Lower leg skin (tissue), 4 donors: Measurements from ENCODE around the gene DLGAP1. TPM values are rescaled to one million over a fixed set of nuclear protein-coding genes. Genes with fewer than 3 reads are reported as not detected.
A peak's percentile ranks its signal among the peaks of the same experiment; 100 is the strongest.

ENCODE experiments used
- DNase-seq, 2 donors: peaks; one replicate each; pipeline ENCODE4 v3.0.0-alpha.2; 2019; ENCODE audit warnings: low spot score in 2 of 2
- H3K4me3 ChIP-seq: fragments of 200-600 bp; sonication (generic); 2 replicates; pipeline ENCODE4 v1.5.1; 2017; ENCODE audit warnings: mild to moderate bottlenecking, low read depth; ENCODE audit not compliant: poor library complexity, severe bottlenecking
- CTCF ChIP-seq, 3 donors: fragments of 450-650 bp; IDR thresholded peaks; one replicate each; pipeline ENCODE4 v1.5.1; 2016; ENCODE audit warnings: antibody characterized with exemption in 3 of 3, mild to moderate bottlenecking in 3 of 3, moderate library complexity in 2 of 3
- POLR2A ChIP-seq, 2 donors: fragments of 450-650 bp; IDR thresholded peaks; one replicate each; pipeline ENCODE4 v1.6.1; 2016 to 2017; ENCODE audit warnings: antibody characterized with exemption in 2 of 2, mild to moderate bottlenecking in 1 of 2, moderate library complexity in 1 of 2
- WGBS, 2 donors: methylation state at CpG; one replicate each; pipeline ENCODE4 v1.1.5; 2018; 5-methylcytosine and 5-hydroxymethylcytosine counted together
- intact Hi-C: fragments of 100-400 bp; cut with DNase I; formaldehyde crosslinking; loops from one replicate; pipeline ENCODE4 v1.15.0; 2023; ENCODE audit warnings: low total_unique reads
- total RNA-seq, 4 donors: library from RNA; depleted of rRNA; stranded (reverse); fragments of >200 nt; gene quantifications; one replicate each; pipeline ENCODE4 v1.1.0, GENCODE V29; 2016

DLGAP1 gene
- total RNA-seq, 4 donors from 2014 or later, result 0.34 to 1.3 (median 0.82) TPM

- TF ChIP-seq POLR2A (IDR thresholded peaks at IDR 0.05) (no peak), CTCF (IDR thresholded peaks at IDR 0.05) (no peak)
- H3K4me3 ChIP-seq, result no peak overlapping the region
- intact Hi-C loops, result no loop called here
- 71 to 77% methylated on average over 14 of the region's 14 CpGs for WGBS, 2 donors
- DNase-seq, result peak in 1 of 2 donors; percentile 26
Observed at GRCh38 chr18:3747176-3747973, 707.7 kb downstream of the DLGAP1 start.

GRCh38 chr18:3742541-3742940, 712.6 kb downstream of the DLGAP1 start:
- intact Hi-C loops, result no loop called here
- TF ChIP-seq POLR2A (IDR thresholded peaks at IDR 0.05), result no peak
- TF ChIP-seq CTCF (IDR thresholded peaks at IDR 0.05), result no peak
- DNase-seq, result no peak
- 33 to 44% methylated on average over 1 of the region's 1 CpG for WGBS, 2 donors
- no peak overlapping the region for H3K4me3 ChIP-seq

- WGBS, 2 donors, result 98 to 100% methylated on average over 1 of the region's 1 CpG
- intact Hi-C loops, result no loop called here
- DNase-seq, result no peak
Observed at GRCh38 chr18:3741333-3741732, 713.8 kb downstream of the DLGAP1 start.

GRCh38 chr18:3728704-3729437, 726.2 kb downstream of the DLGAP1 start:
- WGBS, 2 donors, result 94 to 96% methylated on average over 33 to 35 of the region's 35 CpGs
- TF ChIP-seq POLR2A (IDR thresholded peaks at IDR 0.05) (no peak), CTCF (IDR thresholded peaks at IDR 0.05) (no peak)
- intact Hi-C loops, result no loop called here
- no peak overlapping the region for H3K4me3 ChIP-seq
- no peak for DNase-seq

More at GRCh38 chr18:3741333-3741732, 713.8 kb downstream of the DLGAP1 start:
- no peak overlapping the region for H3K4me3 ChIP-seq
- TF ChIP-seq CTCF (IDR thresholded peaks at IDR 0.05) (no peak), POLR2A (IDR thresholded peaks at IDR 0.05) (no peak)

- TF ChIP-seq POLR2A (IDR thresholded peaks at IDR 0.05) (no peak), CTCF (IDR thresholded peaks at IDR 0.05) (no peak)
- intact Hi-C loops, result no loop called here
- no peak overlapping the region for H3K4me3 ChIP-seq
- DNase-seq, result no peak
- WGBS, 2 donors, result 71 to 87% methylated on average over 7 of the region's 7 CpGs
Observed at GRCh38 chr18:3727274-3727673, 727.8 kb downstream of the DLGAP1 start.
